Measurements from ENCODE around the gene GTF3C5.

Gene GTF3C5

DNA sequence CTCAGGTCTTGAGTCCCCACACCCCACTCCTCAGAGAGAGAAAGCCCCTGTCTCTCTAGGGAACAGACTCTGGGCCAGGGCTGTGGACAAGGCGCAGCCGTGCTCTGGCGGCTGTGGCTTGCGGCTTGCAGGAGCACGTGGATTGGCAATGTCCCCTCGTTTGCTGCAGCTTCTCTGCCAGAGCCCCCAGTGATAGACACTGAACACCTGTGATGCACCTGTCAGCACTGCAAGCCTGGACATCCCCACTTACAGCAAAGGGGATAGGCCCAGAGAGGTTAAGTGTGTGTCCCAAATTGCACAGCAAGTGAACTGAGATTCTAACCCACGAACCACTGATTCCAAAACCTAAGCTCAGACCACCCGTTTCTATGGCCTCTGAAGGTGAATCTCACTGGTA, 45.3 kb upstream of the GTF3C5 start:
- no peak overlapping the region for H4K5ac ChIP-seq (ENCODE audit: low read length)
- no peaks in the 10 kb centered on the region for H3K79me1 ChIP-seq (ENCODE audit: low read length)
- WGBS (ENCODE audit: extremely low coverage, insufficient coverage, low lambda C conversion rate): no CpG with 5 or more reads among the region's 8 CpGs
- no peak overlapping the region for H3K56ac ChIP-seq (ENCODE audit: low read length)
- H3K4ac ChIP-seq (ENCODE audit: low read depth, low read length): no peak overlapping the region
- no peak overlapping the region for H2BK120ac ChIP-seq (ENCODE audit: low read depth, low read length)
- DNase-seq: no peak
- no peak overlapping the region for H3K9ac ChIP-seq (ENCODE audit: low read length)
- no peak overlapping the region for H3K18ac ChIP-seq (ENCODE audit: low read length)
- no peak overlapping the region for H2AK5ac ChIP-seq (ENCODE audit: low read length)
- no peaks in the 10 kb centered on the region for H3K36me3 ChIP-seq (ENCODE audit: control insufficient read depth, insufficient read depth, low read length)
- no peak overlapping the region for H3K4me3 ChIP-seq (ENCODE audit: low read length)
- H3K79me2 ChIP-seq (ENCODE audit: control insufficient read depth, insufficient read depth, low read length): no peaks in the 10 kb centered on the region
- no peak overlapping the region for H2BK5ac ChIP-seq (ENCODE audit: low read length)
- H3K4me2 ChIP-seq (ENCODE audit: low read length): no peak overlapping the region
- H4K8ac ChIP-seq (ENCODE audit: low read depth, low read length): no peak overlapping the region
- no peaks in the 10 kb centered on the region for H3K4me1 ChIP-seq (ENCODE audit: control insufficient read depth, low read depth, low read length)
- no peak overlapping the region for H3K27ac ChIP-seq (ENCODE audit: low read depth, low read length)
- H2BK15ac ChIP-seq (replicated peaks; ENCODE audit: low read depth): no peak overlapping the region
- H3K27me3 ChIP-seq (ENCODE audit: insufficient read depth, low read length, poor library complexity): no peaks in the 10 kb centered on the region
- no peak overlapping the region for H3K23ac ChIP-seq (ENCODE audit: low read length)

DNA sequence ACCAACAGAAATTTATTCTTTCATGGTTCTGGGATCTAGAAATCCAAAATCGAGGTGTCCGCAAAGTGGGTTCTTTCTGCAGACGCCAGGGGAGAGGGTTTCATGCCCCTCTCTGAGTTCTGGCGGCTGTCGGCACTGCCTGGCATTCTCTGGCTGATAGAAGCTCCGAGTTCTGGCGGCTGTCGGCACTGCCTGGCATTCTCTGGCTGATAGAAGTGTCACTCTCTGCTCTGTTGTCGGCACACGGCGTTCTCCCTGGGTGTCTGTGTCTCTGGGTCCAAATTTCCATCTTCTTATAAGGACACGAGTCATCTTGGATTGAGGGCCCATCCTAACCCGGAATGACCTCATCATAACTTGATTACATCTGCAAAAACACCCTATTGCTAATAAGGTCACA, 44.7 kb upstream of the GTF3C5 start:
- H2BK15ac ChIP-seq (replicated peaks; ENCODE audit: low read depth): no peak overlapping the region
- H3K27ac ChIP-seq (ENCODE audit: low read depth, low read length): no peak overlapping the region
- H3K79me1 ChIP-seq (ENCODE audit: low read length): no peaks in the 10 kb centered on the region
- H2BK5ac ChIP-seq (ENCODE audit: low read length): no peak overlapping the region
- H3K9ac ChIP-seq (ENCODE audit: low read length): no peak overlapping the region
- no peak overlapping the region for H2BK120ac ChIP-seq (ENCODE audit: low read depth, low read length)
- DNase-seq: no peak
- H4K8ac ChIP-seq (ENCODE audit: low read depth, low read length): no peak overlapping the region
- no peak overlapping the region for H3K18ac ChIP-seq (ENCODE audit: low read length)
- H3K4me1 ChIP-seq (ENCODE audit: control insufficient read depth, low read depth, low read length): no peaks in the 10 kb centered on the region
- H3K27me3 ChIP-seq (ENCODE audit: insufficient read depth, low read length, poor library complexity): no peaks in the 10 kb centered on the region
- H2AK5ac ChIP-seq (ENCODE audit: low read length): no peak overlapping the region
- H3K56ac ChIP-seq (ENCODE audit: low read length): no peak overlapping the region
- no peak overlapping the region for H3K23ac ChIP-seq (ENCODE audit: low read length)
- no peaks in the 10 kb centered on the region for H3K36me3 ChIP-seq (ENCODE audit: control insufficient read depth, insufficient read depth, low read length)
- H3K4ac ChIP-seq (ENCODE audit: low read depth, low read length): no peak overlapping the region
- WGBS (ENCODE audit: extremely low coverage, insufficient coverage, low lambda C conversion rate): no CpG with 5 or more reads among the region's 13 CpGs
- no peak overlapping the region for H3K4me3 ChIP-seq (ENCODE audit: low read length)
- no peak overlapping the region for H3K4me2 ChIP-seq (ENCODE audit: low read length)
- H3K79me2 ChIP-seq (ENCODE audit: control insufficient read depth, insufficient read depth, low read length): no peaks in the 10 kb centered on the region
- H4K5ac ChIP-seq (ENCODE audit: low read length): no peak overlapping the region

DNA sequence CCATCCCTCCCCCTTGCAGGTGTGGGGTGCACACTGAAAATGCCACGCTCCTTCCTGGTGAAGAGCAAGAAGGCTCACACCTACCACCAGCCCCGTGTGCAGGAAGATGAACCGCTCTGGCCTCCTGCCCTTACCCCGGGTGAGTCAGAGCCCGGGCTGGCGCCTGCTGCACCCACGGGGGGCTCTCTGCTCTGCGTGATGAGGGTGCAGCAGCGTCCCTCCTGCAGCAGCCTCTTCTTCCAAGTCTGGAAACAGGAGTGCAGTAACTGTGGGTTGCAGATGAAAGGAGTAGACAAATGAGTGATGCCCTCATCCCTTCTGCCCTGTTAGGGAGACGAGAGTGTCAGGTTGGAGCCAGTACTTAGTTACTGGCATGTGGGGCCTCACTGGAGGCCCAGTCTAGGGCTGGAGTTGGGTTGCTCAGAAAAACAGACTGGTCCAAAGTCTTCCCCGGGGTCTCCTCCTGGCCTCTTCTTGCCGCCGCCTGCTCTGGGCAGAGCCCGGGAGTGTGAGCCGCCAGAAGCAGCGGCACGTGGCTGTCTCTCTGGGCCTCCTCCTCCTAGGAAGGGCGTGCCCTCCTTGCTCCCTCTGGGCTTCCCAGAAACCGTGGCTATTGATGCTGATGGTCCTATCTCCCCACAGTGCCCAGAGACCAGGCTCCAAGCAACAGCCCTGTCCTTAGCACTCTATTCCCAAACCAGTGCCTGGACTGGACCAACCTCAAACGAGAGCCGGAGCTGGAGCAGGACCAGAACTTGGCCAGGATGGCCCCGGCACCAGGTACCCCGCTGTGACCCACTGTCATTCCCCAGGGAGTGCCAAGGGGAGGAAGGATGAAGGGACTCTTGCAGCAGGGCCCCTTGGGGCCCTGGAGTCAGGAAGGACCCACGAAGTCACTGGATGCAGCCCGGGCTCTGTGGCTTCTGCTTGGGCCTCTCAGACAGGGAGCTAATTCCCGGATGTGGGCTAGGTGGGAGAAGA, 43.9 kb upstream of the GTF3C5 start:
- H4K5ac ChIP-seq (ENCODE audit: low read length): no peak overlapping the region
- H2BK15ac ChIP-seq (replicated peaks; ENCODE audit: low read depth): no peak overlapping the region
- H2BK120ac ChIP-seq (ENCODE audit: low read depth, low read length): no peak overlapping the region
- DNase-seq: no peak
- no peak overlapping the region for H3K56ac ChIP-seq (ENCODE audit: low read length)
- H3K4me3 ChIP-seq (ENCODE audit: low read length): no peak overlapping the region
- no peak overlapping the region for H3K9ac ChIP-seq (ENCODE audit: low read length)
- H4K8ac ChIP-seq (ENCODE audit: low read depth, low read length): no peak overlapping the region
- no peak overlapping the region for H2BK5ac ChIP-seq (ENCODE audit: low read length)
- H3K27ac ChIP-seq (ENCODE audit: low read depth, low read length): no peak overlapping the region
- no peak overlapping the region for H3K23ac ChIP-seq (ENCODE audit: low read length)
- no peaks in the 10 kb centered on the region for H3K27me3 ChIP-seq (ENCODE audit: insufficient read depth, low read length, poor library complexity)
- H3K79me2 ChIP-seq (ENCODE audit: control insufficient read depth, insufficient read depth, low read length): no peaks in the 10 kb centered on the region
- no peak overlapping the region for H3K4ac ChIP-seq (ENCODE audit: low read depth, low read length)
- no peaks in the 10 kb centered on the region for H3K36me3 ChIP-seq (ENCODE audit: control insufficient read depth, insufficient read depth, low read length)
- peaks cover 3% of the 10 kb centered on the region for H3K4me1 ChIP-seq (ENCODE audit: control insufficient read depth, low read depth, low read length)
- no peak overlapping the region for H3K4me2 ChIP-seq (ENCODE audit: low read length)
- no peak overlapping the region for H3K18ac ChIP-seq (ENCODE audit: low read length)
- no peaks in the 10 kb centered on the region for H3K79me1 ChIP-seq (ENCODE audit: low read length)
- H2AK5ac ChIP-seq (ENCODE audit: low read length): no peak overlapping the region
- WGBS (ENCODE audit: extremely low coverage, insufficient coverage, low lambda C conversion rate): no CpG with 5 or more reads among the region's 26 CpGs

DNA sequence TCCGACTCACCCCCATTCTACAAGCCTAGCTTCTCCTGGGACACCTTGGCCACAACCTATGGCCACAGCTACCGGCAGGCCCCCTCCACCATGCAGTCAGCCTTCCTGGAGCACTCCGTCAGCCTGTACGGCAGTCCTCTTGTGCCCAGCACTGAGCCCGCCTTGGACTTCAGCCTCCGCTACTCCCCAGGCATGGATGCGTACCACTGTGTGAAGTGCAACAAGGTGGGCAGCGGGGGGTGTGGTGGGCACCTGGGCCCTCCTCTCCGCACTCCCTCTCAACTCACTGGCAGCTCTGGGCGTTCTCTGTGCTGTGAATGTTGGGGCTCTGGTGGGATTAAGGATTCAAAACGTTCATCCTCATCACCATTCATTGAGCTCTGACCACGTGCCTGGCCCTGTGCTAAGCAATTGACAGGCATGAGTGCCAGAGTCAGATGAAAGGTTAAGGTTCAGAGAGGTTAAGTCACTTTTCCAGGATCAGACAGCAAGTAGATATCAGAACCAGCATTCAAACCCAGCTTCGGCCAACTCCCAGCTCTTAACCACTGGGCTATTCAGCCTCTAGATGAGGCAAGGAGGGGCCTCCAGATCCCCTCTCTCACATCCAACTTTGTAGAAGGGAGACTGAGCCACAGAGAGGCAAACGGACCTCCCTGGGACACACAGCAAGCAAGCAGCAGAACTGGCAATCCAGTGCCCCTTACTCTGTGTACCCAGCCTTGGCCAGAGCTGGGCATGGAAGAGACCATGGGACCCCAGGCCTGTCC, 42.4 kb upstream of the GTF3C5 start:
- Histone ChIP-seq H3K4me1 (ENCODE audit: control insufficient read depth, low read depth, low read length) (peaks cover 9% of the 10 kb centered on the region), H3K9ac (ENCODE audit: low read length) (no peak overlapping the region), H3K27me3 (ENCODE audit: insufficient read depth, low read length, poor library complexity) (no peaks in the 10 kb centered on the region), H3K4ac (ENCODE audit: low read depth, low read length) (no peak overlapping the region), H3K23ac (ENCODE audit: low read length) (no peak overlapping the region), H3K4me2 (ENCODE audit: low read length) (no peak overlapping the region), H3K18ac (ENCODE audit: low read length) (no peak overlapping the region), H4K5ac (ENCODE audit: low read length) (no peak overlapping the region), H2BK5ac (ENCODE audit: low read length) (no peak overlapping the region), H3K4me3 (ENCODE audit: low read length) (no peak overlapping the region), H3K79me2 (ENCODE audit: control insufficient read depth, insufficient read depth, low read length) (no peaks in the 10 kb centered on the region), H2AK5ac (ENCODE audit: low read length) (no peak overlapping the region), H2BK120ac (ENCODE audit: low read depth, low read length) (no peak overlapping the region), H4K8ac (ENCODE audit: low read depth, low read length) (no peak overlapping the region), H3K27ac (ENCODE audit: low read depth, low read length) (no peak overlapping the region), H3K79me1 (ENCODE audit: low read length) (no peaks in the 10 kb centered on the region), H3K36me3 (ENCODE audit: control insufficient read depth, insufficient read depth, low read length) (no peaks in the 10 kb centered on the region), H2BK15ac (replicated peaks; ENCODE audit: low read depth) (no peak overlapping the region), H3K56ac (ENCODE audit: low read length) (peak overlapping the region; percentile 44)
- no peak for DNase-seq
- no CpG with 5 or more reads among the region's 14 CpGs for WGBS (ENCODE audit: extremely low coverage, insufficient coverage, low lambda C conversion rate)

DNA sequence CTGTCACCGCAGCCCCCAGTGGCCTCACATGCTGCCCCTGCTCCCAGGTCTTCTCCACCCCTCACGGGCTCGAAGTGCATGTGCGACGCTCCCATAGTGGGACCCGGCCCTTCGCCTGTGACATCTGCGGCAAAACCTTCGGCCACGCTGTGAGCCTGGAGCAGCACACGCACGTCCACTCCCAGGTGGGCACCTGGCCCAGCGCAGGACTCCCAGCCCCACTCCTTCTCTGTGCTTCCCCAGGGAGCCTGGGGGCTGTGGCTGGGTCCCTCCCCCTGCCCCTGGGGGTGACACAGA, 41.8 kb upstream of the GTF3C5 start:
- no peak overlapping the region for H2BK120ac ChIP-seq (ENCODE audit: low read depth, low read length)
- H3K27ac ChIP-seq (ENCODE audit: low read depth, low read length): no peak overlapping the region
- H2BK15ac ChIP-seq (replicated peaks; ENCODE audit: low read depth): no peak overlapping the region
- no peaks in the 10 kb centered on the region for H3K79me1 ChIP-seq (ENCODE audit: low read length)
- no peak overlapping the region for H3K23ac ChIP-seq (ENCODE audit: low read length)
- H4K5ac ChIP-seq (ENCODE audit: low read length): no peak overlapping the region
- no peak overlapping the region for H4K8ac ChIP-seq (ENCODE audit: low read depth, low read length)
- H3K18ac ChIP-seq (ENCODE audit: low read length): no peak overlapping the region
- no peak overlapping the region for H3K56ac ChIP-seq (ENCODE audit: low read length)
- H3K79me2 ChIP-seq (ENCODE audit: control insufficient read depth, insufficient read depth, low read length): no peaks in the 10 kb centered on the region
- no peak overlapping the region for H3K4ac ChIP-seq (ENCODE audit: low read depth, low read length)
- H2BK5ac ChIP-seq (ENCODE audit: low read length): no peak overlapping the region
- H3K4me2 ChIP-seq (ENCODE audit: low read length): no peak overlapping the region
- H3K4me3 ChIP-seq (ENCODE audit: low read length): no peak overlapping the region
- H3K4me1 ChIP-seq (ENCODE audit: control insufficient read depth, low read depth, low read length): peaks cover 13% of the 10 kb centered on the region
- H3K9ac ChIP-seq (ENCODE audit: low read length): no peak overlapping the region
- no peak overlapping the region for H2AK5ac ChIP-seq (ENCODE audit: low read length)
- H3K36me3 ChIP-seq (ENCODE audit: control insufficient read depth, insufficient read depth, low read length): no peaks in the 10 kb centered on the region
- no peaks in the 10 kb centered on the region for H3K27me3 ChIP-seq (ENCODE audit: insufficient read depth, low read length, poor library complexity)
- no peak for DNase-seq
- WGBS (ENCODE audit: extremely low coverage, insufficient coverage, low lambda C conversion rate): no CpG with 5 or more reads among the region's 13 CpGs

Measured in mesendoderm (in vitro differentiated cells).